Karpas-422 (cell line): ENCODE data around the gene TRMT10C. TPM values are rescaled to one million over a fixed set of nuclear protein-coding genes. Genes with fewer than 3 reads are reported as not detected.

Experiments
- small RNA-seq: library from RNA; depleted of rRNA; stranded (forward); fragments of <200 nt; gene quantifications from one replicate; pipeline ENCODE3, GENCODE V24; 2014
- total RNA-seq: library from RNA; depleted of rRNA; stranded (reverse); fragments of >200 nt; shearing (Covaris generic); gene quantifications from 2 replicates; pipeline ENCODE4 v1.2.3, GENCODE V29; 2014; ENCODE audit warnings: low replicate concordance; rRNA removed

TRMT10C gene
- total RNA-seq, 1 experiment from 2014 or later, result 47.9 TPM

Small RNA genes lying within 50 kb of the gene (small RNA-seq; reads per million reads assigned to genes)
- not detected for gene RNU6-1256P

Other genes starting within 250 kb of the TRMT10C start
- 0.32 and 0.45 TPM in 2 replicates for gene IMPG2, start 241.3 kb upstream of the TRMT10C start, total RNA-seq
- 15.3 and 31.6 TPM in 2 replicates for gene SENP7, start 48.7 kb upstream of the TRMT10C start, total RNA-seq
- 37.9 and 90.3 TPM in 2 replicates for gene PCNP, start 12.3 kb downstream of the TRMT10C start, total RNA-seq
- 19.0 and 28.9 TPM in 2 replicates for gene ZBTB11, start 115.3 kb downstream of the TRMT10C start, total RNA-seq
- gene RPL24, start 124.8 kb downstream of the TRMT10C start, total RNA-seq, result 3,600 and 7,010 TPM in 2 replicates
- gene CEP97, start 162.7 kb downstream of the TRMT10C start, total RNA-seq, result 15.0 and 21.7 TPM in 2 replicates
- 18.6 and 20.2 TPM in 2 replicates for gene NXPE3, start 217.3 kb downstream of the TRMT10C start, total RNA-seq